Measurements from ENCODE around the gene SLC5A1.

GRCh38 chr22:32073262-32073661, 30.2 kb downstream of the SLC5A1 start:
- TF ChIP-seq CTCF (IDR thresholded peaks at IDR 0.05) (no peak), EZH2 (IDR thresholded peaks at IDR 0.05) (no peak)

Data from neural progenitor cell (in vitro differentiated cells).